Testis (tissue), 2 donors: ENCODE measurements around the gene ARHGAP22.

ENCODE experiments used
- CTCF ChIP-seq, 3 experiments: fragments of 450-650 bp in 2 of 3; fragments of 200-600 bp in 1 of 3; sonication (generic) in 1 of 3; IDR thresholded peaks; one replicate each; pipeline ENCODE4 v1.5.1; 2016 to 2019; ENCODE audit warnings: antibody characterized with exemption in 3 of 3, mild to moderate bottlenecking in 2 of 3, moderate library complexity in 1 of 3
- POLR2A ChIP-seq: fragments of 450-650 bp; IDR thresholded peaks from one replicate; pipeline ENCODE4 v1.6.1; 2017; ENCODE audit warnings: antibody characterized with exemption, mild to moderate bottlenecking, moderate library complexity

GRCh38 chr10:48412081-48412480 lies 192.8 kb downstream of the ARHGAP22 start:
- no peak for TF ChIP-seq CTCF (IDR thresholded peaks at IDR 0.05)
- TF ChIP-seq POLR2A = no peak
